ENCODE data around the gene C2CD4C.

DNA sequence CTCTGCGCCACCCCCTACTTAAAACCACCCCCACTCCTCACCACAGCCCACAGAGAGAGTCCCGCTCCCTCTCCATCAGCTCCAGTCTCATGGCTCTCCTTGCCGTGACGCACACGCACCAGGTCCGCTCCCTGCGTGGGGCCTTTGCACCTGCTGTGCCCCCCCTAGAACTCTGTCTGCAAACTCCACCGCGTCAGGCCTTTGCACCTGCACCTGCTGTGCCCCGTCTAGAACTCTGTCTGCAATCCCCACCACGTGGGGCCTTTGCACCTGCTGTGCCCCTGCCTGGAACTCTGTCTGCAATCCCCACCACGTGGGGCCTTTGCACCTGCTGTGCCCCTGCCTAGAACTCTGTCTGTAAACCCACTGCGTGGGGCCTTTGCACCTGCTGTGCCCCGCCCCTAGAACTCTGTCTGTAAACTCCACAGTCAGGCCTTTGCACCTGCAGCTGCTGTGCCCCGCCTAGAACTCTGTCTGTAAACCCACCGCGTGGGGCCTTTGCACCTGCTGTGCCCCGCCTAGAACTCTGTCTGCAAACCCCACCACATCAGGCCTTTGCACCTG, 47.7 kb upstream of the C2CD4C start:
- TF ChIP-seq POLR2AphosphoS5 (IDR thresholded peaks at IDR 0.05; ENCODE audit: low read depth, low read length) = no peak
- TF ChIP-seq, protein P1, sequence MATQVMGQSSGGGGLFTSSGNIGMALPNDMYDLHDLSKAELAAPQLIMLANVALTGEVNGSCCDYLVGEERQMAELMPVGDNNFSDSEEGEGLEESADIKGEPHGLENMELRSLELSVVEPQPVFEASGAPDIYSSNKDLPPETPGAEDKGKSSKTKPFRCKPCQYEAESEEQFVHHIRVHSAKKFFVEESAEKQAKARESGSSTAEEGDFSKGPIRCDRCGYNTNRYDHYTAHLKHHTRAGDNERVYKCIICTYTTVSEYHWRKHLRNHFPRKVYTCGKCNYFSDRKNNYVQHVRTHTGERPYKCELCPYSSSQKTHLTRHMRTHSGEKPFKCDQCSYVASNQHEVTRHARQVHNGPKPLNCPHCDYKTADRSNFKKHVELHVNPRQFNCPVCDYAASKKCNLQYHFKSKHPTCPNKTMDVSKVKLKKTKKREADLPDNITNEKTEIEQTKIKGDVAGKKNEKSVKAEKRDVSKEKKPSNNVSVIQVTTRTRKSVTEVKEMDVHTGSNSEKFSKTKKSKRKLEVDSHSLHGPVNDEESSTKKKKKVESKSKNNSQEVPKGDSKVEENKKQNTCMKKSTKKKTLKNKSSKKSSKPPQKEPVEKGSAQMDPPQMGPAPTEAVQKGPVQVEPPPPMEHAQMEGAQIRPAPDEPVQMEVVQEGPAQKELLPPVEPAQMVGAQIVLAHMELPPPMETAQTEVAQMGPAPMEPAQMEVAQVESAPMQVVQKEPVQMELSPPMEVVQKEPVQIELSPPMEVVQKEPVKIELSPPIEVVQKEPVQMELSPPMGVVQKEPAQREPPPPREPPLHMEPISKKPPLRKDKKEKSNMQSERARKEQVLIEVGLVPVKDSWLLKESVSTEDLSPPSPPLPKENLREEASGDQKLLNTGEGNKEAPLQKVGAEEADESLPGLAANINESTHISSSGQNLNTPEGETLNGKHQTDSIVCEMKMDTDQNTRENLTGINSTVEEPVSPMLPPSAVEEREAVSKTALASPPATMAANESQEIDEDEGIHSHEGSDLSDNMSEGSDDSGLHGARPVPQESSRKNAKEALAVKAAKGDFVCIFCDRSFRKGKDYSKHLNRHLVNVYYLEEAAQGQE (IDR thresholded peaks at IDR 0.05; ENCODE audit: insufficient read depth in 1 of 2, low read depth in 2 of 2, low read length in 2 of 2) = no peak
- TF ChIP-seq SIN3A (IDR thresholded peaks at IDR 0.05; ENCODE audit: borderline replicate concordance, insufficient read depth, low read length) = no peak
